K562 (cell line): Measurements from ENCODE around the gene SLC12A9. TPM values are rescaled to one million over a fixed set of nuclear protein-coding genes. Genes with fewer than 3 reads are reported as not detected.

Experiments
- CBX3 ChIP-seq, 2 experiments: IDR thresholded peaks; 1 replicate in 1 of 2; 2 replicates in 1 of 2; pipeline ENCODE4 v1.6.1; 2012; ENCODE audit warnings: inconsistent platforms in 2 of 2, low read length in 2 of 2, borderline replicate concordance in 1 of 2, control low read depth in 1 of 2
- GTF2A2 ChIP-seq: IDR thresholded peaks from 2 replicates; pipeline ENCODE4 v1.6.1; 2016; ENCODE audit warnings: mild to moderate bottlenecking, missing genetic modification characterization, missing compliant biosample characterization
- HSF4 ChIP-seq: fragments of 250-450 bp; sonication (Bioruptor Pico); IDR thresholded peaks from 2 replicates; pipeline ENCODE4 v2.1.2; 2022; ENCODE audit warnings: mild to moderate bottlenecking, moderate library complexity, borderline replicate concordance
- MYBL2 ChIP-seq, 2 experiments: fragments of 450-650 bp in 1 of 2; sonication (generic) in 1 of 2; formaldehyde crosslinking in 1 of 2; IDR thresholded peaks; 2 replicates each; pipeline versions ENCODE4 v1.6.1 to v1.8.1; 2017 to 2022; ENCODE audit warnings: borderline replicate concordance in 1 of 2, inconsistent platforms in 1 of 2, low read depth in 1 of 2, mild to moderate bottlenecking in 1 of 2, missing genetic modification reagents in 1 of 2, moderate library complexity in 1 of 2
- POLR2AphosphoS5 ChIP-seq: IDR thresholded peaks from 2 replicates; pipeline ENCODE4 v1.6.1; 2011; ENCODE audit warnings: mild to moderate bottlenecking, low read depth, low read length, moderate library complexity; ENCODE audit not compliant: control insufficient read depth, insufficient read depth
- PRDM10 ChIP-seq: fragments of 450-650 bp; IDR thresholded peaks from 2 replicates; pipeline ENCODE4 v1.6.1; 2018; ENCODE audit not compliant: partially characterized antibody
- PYGO2 ChIP-seq: fragments of 450-650 bp; IDR thresholded peaks from 2 replicates; pipeline ENCODE4 v1.6.1; 2016; ENCODE audit warnings: mild to moderate bottlenecking, missing genetic modification characterization, moderate library complexity, missing compliant biosample characterization
- SMAD4 ChIP-seq: fragments of 250-450 bp; sonication (Bioruptor Pico); conservative IDR thresholded peaks from 2 replicates; pipeline ENCODE4 v1.8.0; 2021; ENCODE audit warnings: inconsistent platforms, mild to moderate bottlenecking, moderate library complexity
- SREBF2 ChIP-seq: sonication (generic); formaldehyde crosslinking; IDR thresholded peaks from 2 replicates; pipeline ENCODE4 v1.4.0; 2020; ENCODE audit warnings: mild to moderate bottlenecking, missing genetic modification reagents
- TRIM24 ChIP-seq, 2 experiments: fragments of 450-650 bp; IDR thresholded peaks; 2 replicates each; pipeline ENCODE4 v1.6.1; 2016
- ZSCAN29 ChIP-seq: fragments of 450-650 bp; IDR thresholded peaks from 2 replicates; pipeline ENCODE4 v1.6.1; 2017
- polyA plus RNA-seq, 8 experiments: library from polyadenylated mRNA; depleted of rRNA in 4 of 8; stranded (reverse) in 5 of 8; unstranded in 3 of 8; fragments of >200 nt; fragmentation: Nextera tagmentation in 2 of 8; fragmentation: Illumina TruSeq in 1 of 8; extraction: Ambion mirVana in 2 of 8; extraction: Trizol in 1 of 8; gene quantifications; 2 replicates each; pipeline versions ENCODE4 v1.2.1 to v1.2.3, GENCODE V29; 2011 to 2014; ENCODE audit warnings: inconsistent platforms in 1 of 8, missing spikeins in 1 of 8
- total RNA-seq, 7 experiments: library from RNA; depleted of rRNA in 6 of 7; stranded (reverse); fragments of >200 nt in 6 of 7; fragmentation: Illumina TruSeq in 2 of 7; extraction: Trizol in 2 of 7; gene quantifications; 2 replicates each; pipeline versions ENCODE4 v1.2.1 to v1.2.3, GENCODE V29; 2011 to 2021; ENCODE audit warnings: low replicate concordance in 1 of 7
- TF ChIP-seq, protein P1 (sequence below), 2 experiments: IDR thresholded peaks in 1 of 2; conservative IDR thresholded peaks in 1 of 2; 2 replicates each; pipeline ENCODE4 v1.6.1; 2016; ENCODE audit warnings: low read depth in 2 of 2, mild to moderate bottlenecking in 1 of 2, missing compliant biosample characterization in 1 of 2, missing genetic modification characterization in 1 of 2, moderate library complexity in 1 of 2
- TF ChIP-seq, protein P2 (sequence below), 2 experiments: fragments of 250-450 bp in 1 of 2; fragments of 450-650 bp in 1 of 2; sonication (Bioruptor Pico) in 1 of 2; IDR thresholded peaks; 2 replicates each; pipeline versions ENCODE4 v1.6.1 to v1.8.0; 2016 to 2021; ENCODE audit warnings: mild to moderate bottlenecking in 2 of 2, moderate library complexity in 2 of 2, missing compliant biosample characterization in 1 of 2, missing genetic modification characterization in 1 of 2
- TF ChIP-seq, protein P3 (sequence below), 2 experiments: fragments of 450-650 bp in 1 of 2; IDR thresholded peaks; 2 replicates each; pipeline ENCODE4 v1.6.1; 2011 to 2017; ENCODE audit warnings: low read depth in 2 of 2, antibody characterized with exemption in 1 of 2, borderline replicate concordance in 1 of 2, low read length in 1 of 2, mild to moderate bottlenecking in 1 of 2, mixed read lengths in 1 of 2; ENCODE audit not compliant: control insufficient read depth in 1 of 2

The SLC12A9 gene
- total and polyA plus RNA-seq, 9 of the 15 experiments (the other 6 are each of a cell fraction or from before 2014, with no cell fraction given) = 0.06 to 20.2 (median 10.7) TPM

- no peak for TF ChIP-seq PRDM10
- no peak for TF ChIP-seq CBX3 (IDR thresholded peaks at IDR 0.05; ENCODE audit: borderline replicate concordance in 1 of 2, low read length in 2 of 2)
- TF ChIP-seq ZSCAN29 = no peak
- peak; percentile 67; the same call in 1 of the 2 replicates for TF ChIP-seq POLR2AphosphoS5
- no peak for TF ChIP-seq GTF2A2 (tag)
- TF ChIP-seq, protein P1, sequence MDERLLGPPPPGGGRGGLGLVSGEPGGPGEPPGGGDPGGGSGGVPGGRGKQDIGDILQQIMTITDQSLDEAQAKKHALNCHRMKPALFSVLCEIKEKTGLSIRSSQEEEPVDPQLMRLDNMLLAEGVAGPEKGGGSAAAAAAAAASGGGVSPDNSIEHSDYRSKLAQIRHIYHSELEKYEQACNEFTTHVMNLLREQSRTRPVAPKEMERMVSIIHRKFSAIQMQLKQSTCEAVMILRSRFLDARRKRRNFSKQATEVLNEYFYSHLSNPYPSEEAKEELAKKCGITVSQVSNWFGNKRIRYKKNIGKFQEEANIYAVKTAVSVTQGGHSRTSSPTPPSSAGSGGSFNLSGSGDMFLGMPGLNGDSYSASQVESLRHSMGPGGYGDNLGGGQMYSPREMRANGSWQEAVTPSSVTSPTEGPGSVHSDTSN (CRISPR knock-in tag; IDR thresholded peaks at IDR 0.05; ENCODE audit: low read depth) = no peak
- TF ChIP-seq, protein P1 (tag; conservative IDR thresholded peaks at IDR 0.05; ENCODE audit: low read depth) = no peak
- no peak for TF ChIP-seq SREBF2
- TF ChIP-seq PYGO2 (tag) = no peak
- 0 out of 2 replicates have a peak, but pooled peaks have one; percentile 5 for TF ChIP-seq SMAD4 (CRISPR knock-in tag)
- no peak for TF ChIP-seq MYBL2 (IDR thresholded peaks at IDR 0.05; ENCODE audit: low read depth)
- TF ChIP-seq MYBL2 (CRISPR knock-in tag; IDR thresholded peaks at IDR 0.05; ENCODE audit: borderline replicate concordance) = no peak
- TF ChIP-seq, protein P2, sequence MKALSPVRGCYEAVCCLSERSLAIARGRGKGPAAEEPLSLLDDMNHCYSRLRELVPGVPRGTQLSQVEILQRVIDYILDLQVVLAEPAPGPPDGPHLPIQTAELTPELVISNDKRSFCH (CRISPR knock-in tag; IDR thresholded peaks at IDR 0.05) = no peak
- TF ChIP-seq, protein P2 (tag; IDR thresholded peaks at IDR 0.05) = no peak
- TF ChIP-seq TRIM24 (IDR thresholded peaks at IDR 0.05) = peak; percentile 37 to 75; a peak in 3 of 4 replicates
- no peak for TF ChIP-seq HSF4 (CRISPR knock-in tag)
- TF ChIP-seq, protein P3, sequence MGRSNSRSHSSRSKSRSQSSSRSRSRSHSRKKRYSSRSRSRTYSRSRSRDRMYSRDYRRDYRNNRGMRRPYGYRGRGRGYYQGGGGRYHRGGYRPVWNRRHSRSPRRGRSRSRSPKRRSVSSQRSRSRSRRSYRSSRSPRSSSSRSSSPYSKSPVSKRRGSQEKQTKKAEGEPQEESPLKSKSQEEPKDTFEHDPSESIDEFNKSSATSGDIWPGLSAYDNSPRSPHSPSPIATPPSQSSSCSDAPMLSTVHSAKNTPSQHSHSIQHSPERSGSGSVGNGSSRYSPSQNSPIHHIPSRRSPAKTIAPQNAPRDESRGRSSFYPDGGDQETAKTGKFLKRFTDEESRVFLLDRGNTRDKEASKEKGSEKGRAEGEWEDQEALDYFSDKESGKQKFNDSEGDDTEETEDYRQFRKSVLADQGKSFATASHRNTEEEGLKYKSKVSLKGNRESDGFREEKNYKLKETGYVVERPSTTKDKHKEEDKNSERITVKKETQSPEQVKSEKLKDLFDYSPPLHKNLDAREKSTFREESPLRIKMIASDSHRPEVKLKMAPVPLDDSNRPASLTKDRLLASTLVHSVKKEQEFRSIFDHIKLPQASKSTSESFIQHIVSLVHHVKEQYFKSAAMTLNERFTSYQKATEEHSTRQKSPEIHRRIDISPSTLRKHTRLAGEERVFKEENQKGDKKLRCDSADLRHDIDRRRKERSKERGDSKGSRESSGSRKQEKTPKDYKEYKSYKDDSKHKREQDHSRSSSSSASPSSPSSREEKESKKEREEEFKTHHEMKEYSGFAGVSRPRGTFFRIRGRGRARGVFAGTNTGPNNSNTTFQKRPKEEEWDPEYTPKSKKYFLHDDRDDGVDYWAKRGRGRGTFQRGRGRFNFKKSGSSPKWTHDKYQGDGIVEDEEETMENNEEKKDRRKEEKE (IDR thresholded peaks at IDR 0.05; ENCODE audit: borderline replicate concordance in 1 of 2, control insufficient read depth in 1 of 2, low read depth in 2 of 2, low read length in 1 of 2) = no peak
These were observed 45.4 kb downstream of the SLC12A9 start (continued) for GRCh38 chr7:100897772-100898454.
